Mesenchymal stem cell (in vitro differentiated cells and primary cell): ENCODE data around the gene RMRP.

Source experiments
- DNase-seq: peaks from one replicate; pipeline ENCODE4 v3.0.0-alpha.2; 2013
- H2AFZ ChIP-seq: one replicate; pipeline ENCODE4 v1.6.1; 2013; ENCODE audit warnings: low read depth, mild to moderate bottlenecking, control low read depth, inconsistent platforms, low read length, moderate library complexity
- H2AK5ac ChIP-seq: 2 replicates; pipeline ENCODE4 v1.6.1; 2013; ENCODE audit warnings: low read length, moderate library complexity, mild to moderate bottlenecking, inconsistent platforms; ENCODE audit not compliant: severe bottlenecking
- H2BK120ac ChIP-seq: one replicate; pipeline ENCODE4 v1.6.1; 2013; ENCODE audit warnings: low read depth, mild to moderate bottlenecking, inconsistent platforms, low read length, moderate library complexity
- H2BK12ac ChIP-seq, 2 experiments: one replicate each; pipeline ENCODE4 v1.6.1; 2013; ENCODE audit warnings: inconsistent platforms in 2 of 2, low read length in 2 of 2, mild to moderate bottlenecking in 2 of 2, moderate library complexity in 2 of 2, control low read depth in 1 of 2
- H2BK15ac ChIP-seq: one replicate; pipeline ENCODE4 v1.6.1; 2013; ENCODE audit warnings: mild to moderate bottlenecking, low read depth, inconsistent platforms; ENCODE audit not compliant: poor library complexity, severe bottlenecking
- H2BK5ac ChIP-seq: 2 replicates; pipeline ENCODE4 v1.6.1; 2013; ENCODE audit warnings: low read depth, mild to moderate bottlenecking, low read length, control low read depth, inconsistent platforms; ENCODE audit not compliant: poor library complexity, severe bottlenecking
- H3K14ac ChIP-seq, 2 experiments: one replicate each; pipeline ENCODE4 v1.6.1; 2013; ENCODE audit warnings: inconsistent platforms in 2 of 2, low read length in 2 of 2, control low read depth in 1 of 2, mild to moderate bottlenecking in 1 of 2, moderate library complexity in 1 of 2
- H3K18ac ChIP-seq, 2 experiments: one replicate each; pipeline ENCODE4 v1.6.1; 2013; ENCODE audit warnings: inconsistent platforms in 2 of 2, low read length in 2 of 2, control low read depth in 1 of 2, low read depth in 1 of 2, mild to moderate bottlenecking in 1 of 2
- H3K23ac ChIP-seq, 2 experiments: one replicate each; pipeline ENCODE4 v1.6.1; 2013; ENCODE audit warnings: inconsistent platforms in 2 of 2, low read length in 2 of 2, mild to moderate bottlenecking in 2 of 2, moderate library complexity in 2 of 2, control low read depth in 1 of 2
- H3K27ac ChIP-seq: 2 replicates; pipeline ENCODE4 v1.5.1; 2013; ENCODE audit warnings: mild to moderate bottlenecking, moderate library complexity, low read length, control low read depth, inconsistent platforms; ENCODE audit not compliant: poor library complexity, severe bottlenecking
- H3K27me3 ChIP-seq, 2 experiments: 2 replicates each; pipeline versions ENCODE4 v1.6.1 to v1.7.0; 2013; ENCODE audit warnings: low read length in 2 of 2, mild to moderate bottlenecking in 2 of 2, moderate library complexity in 2 of 2, control low read depth in 1 of 2, inconsistent platforms in 1 of 2; ENCODE audit not compliant: control insufficient read depth in 1 of 2, insufficient read depth in 1 of 2
- H3K36me3 ChIP-seq, 2 experiments: 2 replicates each; pipeline versions ENCODE4 v1.6.1 to v1.7.0; 2013; ENCODE audit warnings: low read length in 2 of 2, control low read depth in 1 of 2, inconsistent platforms in 1 of 2, low read depth in 1 of 2, mild to moderate bottlenecking in 1 of 2; ENCODE audit not compliant: insufficient read depth in 2 of 2, control insufficient read depth in 1 of 2
- H3K4ac ChIP-seq, 2 experiments: one replicate each; pipeline ENCODE4 v1.6.1; 2013; ENCODE audit warnings: inconsistent platforms in 2 of 2, low read length in 2 of 2, mild to moderate bottlenecking in 2 of 2, moderate library complexity in 2 of 2, control low read depth in 1 of 2, low read depth in 1 of 2
- H3K4me1 ChIP-seq: 2 replicates; pipeline ENCODE4 v1.6.1; 2013; ENCODE audit warnings: low read depth, low read length, control low read depth; ENCODE audit not compliant: control insufficient read depth, insufficient read depth
- H3K4me2 ChIP-seq: 2 replicates; pipeline ENCODE4 v1.6.1; 2013; ENCODE audit warnings: low read length, mild to moderate bottlenecking, inconsistent platforms; ENCODE audit not compliant: poor library complexity, severe bottlenecking
- H3K4me3 ChIP-seq, 2 experiments: 2 replicates each; pipeline versions ENCODE4 v1.5.1 to v1.7.0; 2013; ENCODE audit warnings: low read length in 2 of 2, mild to moderate bottlenecking in 2 of 2, control low read depth in 1 of 2, low read depth in 1 of 2; ENCODE audit not compliant: insufficient read depth in 1 of 2
- H3K79me1 ChIP-seq: replicated peaks from 2 replicates; pipeline ENCODE4 v1.6.1; 2013; ENCODE audit warnings: mild to moderate bottlenecking, control low read depth, low read length, inconsistent platforms; ENCODE audit not compliant: poor library complexity, severe bottlenecking
- H3K9ac ChIP-seq: 2 replicates; pipeline ENCODE4 v1.7.0; 2013; ENCODE audit warnings: mild to moderate bottlenecking, low read length, moderate library complexity
- H3K9me3 ChIP-seq: 2 replicates; pipeline ENCODE4 v1.7.0; 2013; ENCODE audit warnings: mild to moderate bottlenecking, low read length; ENCODE audit not compliant: control insufficient read depth
- H4K8ac ChIP-seq: one replicate; pipeline ENCODE4 v1.6.1; 2013; ENCODE audit warnings: inconsistent platforms, mild to moderate bottlenecking, low read length, moderate library complexity
- H4K91ac ChIP-seq: one replicate; pipeline ENCODE4 v1.6.1; 2013; ENCODE audit warnings: mild to moderate bottlenecking, low read length, inconsistent platforms
- WGBS: methylation state at CpG from one replicate; pipeline ENCODE4 v1.1.7; 2013; ENCODE audit warnings: mixed read lengths; 5-methylcytosine and 5-hydroxymethylcytosine counted together

The RMRP gene

GRCh38 chr9:35703906-35704672 lies 46.3 kb upstream of the RMRP start:
- no peak overlapping the region for H2AFZ ChIP-seq
- H3K4me1 ChIP-seq = no peaks in the 10 kb centered on the region
- over 99% methylated on average over 26 of the region's 26 CpGs for WGBS
- no peak overlapping the region for H2AK5ac ChIP-seq
- H3K4ac ChIP-seq = no peak overlapping the region
- H2BK12ac ChIP-seq = no peak overlapping the region
- H4K8ac ChIP-seq = no peak overlapping the region
- no peak overlapping the region for H3K14ac ChIP-seq
- no peak overlapping the region for H3K4me3 ChIP-seq
- H3K9me3 ChIP-seq = no peaks in the 10 kb centered on the region
- H3K9ac ChIP-seq = no peak overlapping the region
- H3K27me3 ChIP-seq = no peaks in the 10 kb centered on the region
- H2BK15ac ChIP-seq = no peak overlapping the region
- H3K27ac ChIP-seq = no peak overlapping the region
- H3K36me3 ChIP-seq = peaks cover 82 to 98% of the 10 kb centered on the region in 2 experiments
- H4K91ac ChIP-seq = no peak overlapping the region
- no peak overlapping the region for H2BK5ac ChIP-seq
- H2BK120ac ChIP-seq = no peak overlapping the region
- no peak overlapping the region for H3K4me2 ChIP-seq
- no peak for DNase-seq
- peaks cover 39% of the 10 kb centered on the region for H3K79me1 ChIP-seq
- H3K23ac ChIP-seq = no peak overlapping the region
- H3K18ac ChIP-seq = no peak overlapping the region

GRCh38 chr9:35702696-35703095 lies 44.9 kb upstream of the RMRP start:
- H3K4me3 ChIP-seq = no peak overlapping the region
- H3K4me1 ChIP-seq = no peaks in the 10 kb centered on the region
- no peaks in the 10 kb centered on the region for H3K9me3 ChIP-seq
- H2AK5ac ChIP-seq = no peak overlapping the region
- no peak overlapping the region for H2BK120ac ChIP-seq
- H4K8ac ChIP-seq = no peak overlapping the region
- H4K91ac ChIP-seq = no peak overlapping the region
- no peak overlapping the region for H3K4ac ChIP-seq
- H3K4me2 ChIP-seq = no peak overlapping the region
- H3K18ac ChIP-seq = no peak overlapping the region
- H3K27me3 ChIP-seq = no peaks in the 10 kb centered on the region
- H2BK15ac ChIP-seq = no peak overlapping the region
- peaks cover 34% of the 10 kb centered on the region for H3K79me1 ChIP-seq
- H3K14ac ChIP-seq = no peak overlapping the region
- no peak overlapping the region for H2AFZ ChIP-seq
- no peak overlapping the region for H2BK5ac ChIP-seq
- H3K9ac ChIP-seq = no peak overlapping the region
- H2BK12ac ChIP-seq = no peak overlapping the region
- peaks cover 88 to 98% of the 10 kb centered on the region in 2 experiments for H3K36me3 ChIP-seq
- over 99% methylated on average over 6 of the region's 7 CpGs for WGBS
- no peak overlapping the region for H3K27ac ChIP-seq
- no peak overlapping the region for H3K23ac ChIP-seq
- no peak for DNase-seq

- Histone ChIP-seq H4K8ac (no peak overlapping the region), H3K27ac (no peak overlapping the region), H2BK120ac (no peak overlapping the region), H3K18ac (no peak overlapping the region), H3K4me3 (no peak overlapping the region), H2AFZ (no peak overlapping the region), H2BK12ac (no peak overlapping the region), H3K14ac (no peak overlapping the region), H3K9ac (no peak overlapping the region), H3K9me3 (no peaks in the 10 kb centered on the region), H2BK5ac (no peak overlapping the region), H3K4ac (no peak overlapping the region), H3K27me3 (no peaks in the 10 kb centered on the region), H3K4me2 (no peak overlapping the region), H3K36me3 (peaks cover 88 to 98% of the 10 kb centered on the region in 2 experiments), H4K91ac (no peak overlapping the region), H3K79me1 (peaks cover 20% of the 10 kb centered on the region), H2BK15ac (no peak overlapping the region), H3K23ac (no peak overlapping the region), H3K4me1 (no peaks in the 10 kb centered on the region), H2AK5ac (no peak overlapping the region)
- DNase-seq = no peak
Observed at GRCh38 chr9:35700942-35701341, 43.1 kb upstream of the RMRP start.

GRCh38 chr9:35700031-35700430 lies 42.2 kb upstream of the RMRP start:
- no peak overlapping the region for H3K4ac ChIP-seq
- H3K27me3 ChIP-seq = no peaks in the 10 kb centered on the region
- no peak overlapping the region for H2BK15ac ChIP-seq
- no peaks in the 10 kb centered on the region for H3K9me3 ChIP-seq
- no peak overlapping the region for H3K4me3 ChIP-seq
- no peak overlapping the region for H2BK120ac ChIP-seq
- no peak for DNase-seq
- H3K14ac ChIP-seq = no peak overlapping the region
- peaks cover 85 to 94% of the 10 kb centered on the region in 2 experiments for H3K36me3 ChIP-seq
- no peak overlapping the region for H2AFZ ChIP-seq
- H2BK12ac ChIP-seq = no peak overlapping the region
- H3K79me1 ChIP-seq = peaks cover 15% of the 10 kb centered on the region
- H3K18ac ChIP-seq = no peak overlapping the region
- no peak overlapping the region for H2BK5ac ChIP-seq
- 92% methylated on average over 11 of the region's 11 CpGs for WGBS
- no peak overlapping the region for H2AK5ac ChIP-seq
- no peak overlapping the region for H4K8ac ChIP-seq
- no peak overlapping the region for H4K91ac ChIP-seq
- no peaks in the 10 kb centered on the region for H3K4me1 ChIP-seq
- no peak overlapping the region for H3K23ac ChIP-seq
- H3K27ac ChIP-seq = no peak overlapping the region
- H3K4me2 ChIP-seq = no peak overlapping the region
- H3K9ac ChIP-seq = no peak overlapping the region
